Renal pelvis (tissue), 12 donors: Measurements from ENCODE around the gene CIAPIN1. TPM values are rescaled to one million over a fixed set of nuclear protein-coding genes. Genes with fewer than 3 reads are reported as not detected.

ENCODE experiments used
- DNase-seq: peaks from one replicate; pipeline ENCODE4 v3.0.0-alpha.2; 2013
- long read RNA-seq, 16 experiments: transcript quantifications; one replicate each; lab custom pipeline, GENCODE V29; 2026
- polyA plus RNA-seq, 3 donors: library from polyadenylated mRNA; unstranded; fragments of 120-200 nt; gene quantifications; one replicate each; pipeline ENCODE4 v1.2.1, GENCODE V29; 2013; ENCODE audit not compliant: insufficient read length in 3 of 3

Gene CIAPIN1
- polyA plus RNA-seq = 100 to 1,000 TPM in 1 of 3 donors, 10 to 100 TPM in 2; 95.5 to 100 (median 98.5) TPM
- long read RNA-seq, donor 1, transcript CIAPIN1-201 (9 exons, 2,182 nt) = major isoform, 18 of 28 reads
- long read RNA-seq, donor 1, partial matches to known transcripts = 7 of 28 reads
- long read RNA-seq, donor 1, other reads (novel, unspliced or antisense) = 0 of 28 reads
- long read RNA-seq, donor 2, transcript CIAPIN1-201 (9 exons, 2,182 nt) = major isoform, 38 of 298 reads
- long read RNA-seq, donor 2, partial matches to known transcripts = 187 of 298 reads
- long read RNA-seq, donor 2, other reads (novel, unspliced or antisense) = 68 of 298 reads
- long read RNA-seq, donor 3, transcript CIAPIN1-201 (9 exons, 2,182 nt) = major isoform, 19 of 30 reads
- long read RNA-seq, donor 3, partial matches to known transcripts = 6 of 30 reads
- long read RNA-seq, donor 3, other reads (novel, unspliced or antisense) = 0 of 30 reads
- long read RNA-seq, donor 4, transcript CIAPIN1-201 (9 exons, 2,182 nt) = major isoform, 21 of 232 reads
- long read RNA-seq, donor 4, partial matches to known transcripts = 141 of 232 reads
- long read RNA-seq, donor 4, other reads (novel, unspliced or antisense) = 67 of 232 reads
- long read RNA-seq, donor 5, transcript CIAPIN1-201 (9 exons, 2,182 nt) = major isoform, 10 of 16 reads
- long read RNA-seq, donor 5, partial matches to known transcripts = 0 of 16 reads
- long read RNA-seq, donor 5, other reads (novel, unspliced or antisense) = 0 of 16 reads
- long read RNA-seq, donor 6, transcript CIAPIN1-201 (9 exons, 2,182 nt) = major isoform, 21 of 140 reads
- long read RNA-seq, donor 6, partial matches to known transcripts = 55 of 140 reads
- long read RNA-seq, donor 6, other reads (novel, unspliced or antisense) = 57 of 140 reads
- long read RNA-seq, donor 7, transcript CIAPIN1-201 (9 exons, 2,182 nt) = major isoform, 24 of 38 reads
- long read RNA-seq, donor 7, partial matches to known transcripts = 12 of 38 reads
- long read RNA-seq, donor 7, other reads (novel, unspliced or antisense) = 0 of 38 reads
- long read RNA-seq, donor 8, transcript CIAPIN1-201 (9 exons, 2,182 nt) = major isoform, 10 of 13 reads
- long read RNA-seq, donor 8, partial matches to known transcripts = 0 of 13 reads
- long read RNA-seq, donor 8, other reads (novel, unspliced or antisense) = 0 of 13 reads
- long read RNA-seq, donor 9, transcript CIAPIN1-201 (9 exons, 2,182 nt) = major isoform, 26 of 449 reads
- long read RNA-seq, donor 9, partial matches to known transcripts = 351 of 449 reads
- long read RNA-seq, donor 9, other reads (novel, unspliced or antisense) = 64 of 449 reads
- long read RNA-seq, donor 10, transcript CIAPIN1-201 (9 exons, 2,182 nt) = major isoform, 12 of 20 reads
- long read RNA-seq, donor 10, transcript CIAPIN1-209 (9 exons, 2,016 nt) = minor isoform, 5 of 20 reads
- long read RNA-seq, donor 10, partial matches to known transcripts = 0 of 20 reads
- long read RNA-seq, donor 10, other reads (novel, unspliced or antisense) = 0 of 20 reads
- long read RNA-seq, donor 11, transcript CIAPIN1-201 (9 exons, 2,182 nt) = major isoform, 16 of 110 reads
- long read RNA-seq, donor 11, partial matches to known transcripts = 90 of 110 reads
- long read RNA-seq, donor 11, other reads (novel, unspliced or antisense) = 0 of 110 reads
- long read RNA-seq, donor 12, transcript CIAPIN1-201 (9 exons, 2,182 nt) = major isoform, 38 of 59 reads
- long read RNA-seq, donor 12, partial matches to known transcripts = 9 of 59 reads
- long read RNA-seq, donor 12, other reads (novel, unspliced or antisense) = 0 of 59 reads
- long read RNA-seq, donor 13, transcript CIAPIN1-201 (9 exons, 2,182 nt) = major isoform, 8 of 11 reads
- long read RNA-seq, donor 13, partial matches to known transcripts = 0 of 11 reads
- long read RNA-seq, donor 13, other reads (novel, unspliced or antisense) = 0 of 11 reads
- long read RNA-seq, donor 14 = 0 reads
- long read RNA-seq, donor 15 = 0 reads
- long read RNA-seq, donor 16, transcript CIAPIN1-209 (9 exons, 2,016 nt) = minor isoform, 8 of 325 reads
- long read RNA-seq, donor 16, transcript CIAPIN1-201 (9 exons, 2,182 nt) = major isoform, 23 of 325 reads
- long read RNA-seq, donor 16, transcript CIAPIN1-204 (2 exons, 493 nt) = minor isoform, 5 of 325 reads
- long read RNA-seq, donor 16, partial matches to known transcripts = 225 of 325 reads
- long read RNA-seq, donor 16, other reads (novel, unspliced or antisense) = 63 of 325 reads

DNA sequence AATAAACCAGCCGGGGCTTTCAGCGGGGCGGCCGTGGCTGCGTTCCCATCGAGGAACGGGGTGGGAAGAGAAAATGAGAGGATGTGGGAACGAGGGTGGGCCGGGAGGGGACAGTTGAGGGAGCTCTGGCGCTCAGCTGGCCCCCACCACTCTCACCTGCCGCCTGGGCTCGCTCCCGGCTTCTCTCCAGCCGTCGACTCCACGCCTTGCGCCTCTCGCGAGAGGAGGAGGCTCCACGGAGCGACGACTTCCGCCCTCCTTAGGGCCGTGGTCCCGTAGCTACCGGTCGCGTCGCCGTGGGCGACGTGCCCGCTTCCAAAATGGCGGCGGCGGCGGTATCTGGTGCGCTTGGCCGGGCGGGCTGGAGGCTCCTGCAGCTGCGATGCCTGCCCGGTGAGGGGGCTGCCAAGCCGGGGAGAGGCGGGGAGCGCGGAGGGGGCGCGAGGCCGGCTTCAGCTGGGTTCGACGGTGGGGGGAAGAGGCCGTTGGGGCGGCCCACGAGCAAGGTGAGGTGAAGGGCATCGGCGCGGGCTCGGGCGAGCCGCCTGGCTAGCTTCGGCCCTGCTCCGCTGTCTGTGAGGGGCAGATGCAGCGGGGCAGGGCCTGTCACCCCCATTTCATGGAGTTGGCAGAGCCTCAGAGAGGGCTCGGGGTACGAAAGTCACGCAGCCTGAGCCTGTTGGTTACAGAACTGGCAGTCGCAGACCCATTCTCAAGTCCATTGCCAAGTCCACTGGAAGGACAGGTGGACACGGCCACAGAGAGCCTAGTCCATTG lies at the start of gene CIAPIN1, which contains the start of gene COQ9:
TSS of gene CIAPIN1 (minus strand) at position 200 of the 777 bp plus-strand sequence. CDS start 6,457 bp downstream, outside the sequence.
TSS of gene COQ9 (plus strand) at position 294 of the 777 bp plus-strand sequence. CDS start at position 321, 27 bp downstream.
- peak; percentile 94 for DNase-seq

DNA sequence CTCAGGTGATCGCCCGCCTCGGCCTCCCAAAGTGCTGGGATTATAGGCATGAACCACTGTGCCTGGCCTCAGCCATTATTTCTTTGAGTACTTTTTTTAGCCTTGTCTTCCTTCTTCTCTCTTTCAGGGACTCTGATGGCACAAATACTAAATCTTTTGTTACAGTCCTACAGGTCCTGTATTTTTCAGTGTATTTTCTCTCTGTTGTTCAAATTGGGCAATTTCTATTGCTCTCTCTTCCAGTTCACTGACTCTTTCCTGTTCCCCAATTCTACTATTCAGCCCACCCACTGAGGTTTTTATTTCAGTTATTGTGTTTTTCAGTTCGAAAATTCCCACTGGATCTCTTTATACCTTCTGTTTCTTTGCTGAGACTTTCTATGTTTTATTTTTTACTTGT lies 46.6 kb upstream of the CIAPIN1 start:
- DNase-seq = no peak

DNA sequence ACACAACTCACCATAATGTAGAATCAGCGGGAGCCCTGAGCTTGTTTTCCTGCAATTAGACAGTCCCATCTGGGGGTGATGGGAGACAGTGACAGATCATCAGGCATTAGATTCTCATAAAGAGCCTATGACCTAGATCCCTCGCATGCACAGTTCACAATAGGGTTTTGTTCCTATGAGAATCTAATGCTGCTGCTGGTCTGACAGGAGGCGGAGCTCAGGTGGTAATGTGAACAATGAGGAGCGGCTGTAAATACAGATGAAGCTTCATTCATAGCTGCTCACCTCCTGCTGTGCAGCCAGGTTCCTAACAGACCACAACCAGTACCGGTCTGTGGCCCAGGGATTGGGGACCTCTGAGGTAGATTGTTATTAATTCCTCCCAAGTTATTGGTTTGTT lies 42.0 kb upstream of the CIAPIN1 start:
- no peak for DNase-seq

DNA sequence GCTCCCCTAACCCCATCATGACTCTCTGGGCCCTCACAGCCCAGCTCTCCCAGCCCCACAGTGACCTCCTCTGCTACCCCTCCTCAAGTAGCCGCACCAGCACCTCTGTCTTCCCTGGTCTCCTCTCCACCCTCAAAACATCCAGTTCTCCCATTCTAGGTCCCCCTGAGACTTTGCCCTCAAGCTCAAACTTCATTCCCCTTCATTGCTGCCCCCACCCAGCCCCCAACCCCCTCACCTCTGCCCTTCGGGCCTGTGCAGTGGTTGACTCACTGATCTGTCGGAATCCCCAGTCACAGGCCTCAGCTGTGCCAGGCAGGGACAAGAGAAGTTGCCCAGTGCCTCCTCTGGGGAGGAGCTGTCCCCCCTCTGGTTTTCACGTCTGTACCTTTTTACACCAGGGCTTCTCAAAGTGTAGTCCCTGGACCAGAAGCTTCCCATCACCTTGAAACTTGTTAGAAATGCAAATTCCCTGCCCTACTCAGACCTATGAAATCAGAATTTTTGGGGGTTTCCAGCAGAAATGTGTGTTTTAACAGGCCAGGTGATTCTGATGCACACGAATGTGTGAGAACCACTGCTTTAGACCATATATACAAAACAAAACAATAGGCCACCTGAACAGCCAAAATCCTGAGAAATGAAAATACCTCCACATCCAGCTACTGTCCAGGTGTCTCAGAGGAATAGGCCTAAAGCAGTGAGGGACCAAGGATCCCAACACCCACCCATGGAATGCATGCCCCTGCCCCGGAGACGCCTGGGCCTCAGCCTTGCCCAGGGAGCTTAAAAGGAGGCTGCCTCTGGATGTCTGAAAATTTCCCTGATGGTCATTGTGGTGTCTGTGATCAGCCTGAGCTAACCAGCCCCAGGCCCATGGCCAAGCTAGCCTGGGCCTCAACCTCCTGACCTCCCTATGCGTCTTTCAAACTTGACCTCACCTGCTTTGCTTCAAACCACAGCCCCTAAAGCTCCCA lies 40.0 kb upstream of the CIAPIN1 start:
- no peak for DNase-seq

DNA sequence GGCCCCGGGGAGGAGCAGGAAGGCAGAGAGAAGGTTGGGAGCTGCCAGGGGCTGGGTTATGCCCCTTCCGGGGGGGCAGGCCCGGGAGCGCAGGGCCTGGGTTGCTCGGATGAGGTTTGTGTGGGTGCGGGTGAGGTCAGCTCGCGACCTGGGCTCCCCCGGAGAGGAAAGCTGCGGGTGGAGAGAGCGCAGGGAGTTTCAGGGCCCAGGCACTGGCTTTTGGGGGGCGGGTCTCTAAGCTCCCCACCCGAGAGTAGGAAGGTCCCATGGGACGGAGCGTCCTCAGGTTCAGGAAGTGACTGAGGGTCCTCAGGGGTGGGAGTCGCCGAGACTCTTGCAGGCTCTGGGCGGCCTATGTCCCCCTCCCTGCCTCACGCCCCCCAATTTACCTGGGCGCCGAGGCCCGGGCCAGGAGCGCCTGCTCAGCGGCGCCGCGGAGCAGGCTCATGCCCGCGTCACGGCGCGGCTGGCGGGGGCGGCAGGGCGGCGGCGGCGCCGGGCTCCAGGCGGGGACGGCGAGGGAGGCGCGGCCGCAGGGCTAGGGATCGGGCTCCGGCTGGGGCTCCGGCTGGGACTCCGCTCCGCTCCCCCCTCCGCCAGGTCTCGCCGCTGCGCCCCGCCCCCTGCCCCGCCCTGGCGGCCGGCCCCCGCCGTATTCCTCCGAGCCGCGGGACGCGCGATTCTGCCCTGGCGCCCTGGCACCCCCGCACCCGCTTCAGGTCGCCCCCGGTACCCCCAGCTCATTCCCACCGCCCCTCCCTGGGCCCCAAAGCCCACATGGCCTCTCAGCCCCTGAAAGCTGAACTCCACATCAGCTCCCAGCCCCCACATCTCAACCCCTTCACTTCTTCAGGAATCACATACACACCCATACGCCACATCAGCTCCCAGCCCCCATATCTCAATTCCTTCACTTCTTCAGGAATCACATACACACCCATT lies 39.0 kb upstream of the CIAPIN1 start, which contains the start of gene DOK4:
TSS of gene DOK4 (minus strand) at position 578 of the 942 bp plus-strand sequence. CDS start 6,986 bp downstream, outside the sequence.
- DNase-seq = peak; percentile 70

DNA sequence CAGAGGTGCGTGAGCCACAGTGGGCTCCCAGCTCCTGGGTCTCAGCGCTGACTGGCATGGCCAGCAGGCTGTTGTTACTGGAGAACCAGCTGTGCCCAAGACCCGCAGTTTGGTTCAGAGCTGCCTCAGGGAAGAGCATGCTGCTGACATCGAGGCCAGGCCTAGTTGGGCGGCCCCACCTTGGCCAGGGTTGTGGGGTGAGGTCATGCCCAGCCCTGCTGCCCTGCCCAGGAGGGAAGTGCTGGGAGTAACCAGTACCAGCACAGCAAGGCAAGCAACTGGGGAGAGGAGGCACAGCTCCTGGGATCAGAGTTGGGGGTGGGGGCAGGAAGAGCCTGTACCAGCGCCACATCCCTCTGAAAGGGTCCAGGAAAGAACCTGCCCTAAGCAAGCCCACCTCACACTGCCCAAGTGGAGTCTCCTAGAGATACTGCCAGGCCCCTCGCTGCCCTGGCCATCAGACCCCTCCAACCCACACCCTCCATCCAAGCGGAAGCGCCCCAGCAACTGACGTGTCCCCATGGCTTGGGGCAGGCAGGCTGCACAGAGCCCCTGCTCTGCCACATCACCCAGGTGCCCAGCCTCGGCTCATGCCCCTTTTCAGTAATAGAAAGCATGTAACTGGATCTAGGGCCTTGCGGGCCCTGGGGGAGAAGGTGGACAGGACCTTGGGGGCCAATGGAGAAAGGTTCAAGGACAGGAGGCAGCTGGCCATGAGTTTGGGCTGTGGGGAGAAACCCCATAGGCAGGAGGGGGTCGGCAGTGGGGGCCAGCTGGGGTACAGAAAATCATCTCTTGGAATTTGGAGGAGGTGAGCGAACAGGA lies 38.1 kb upstream of the CIAPIN1 start:
- DNase-seq = no peak

DNA sequence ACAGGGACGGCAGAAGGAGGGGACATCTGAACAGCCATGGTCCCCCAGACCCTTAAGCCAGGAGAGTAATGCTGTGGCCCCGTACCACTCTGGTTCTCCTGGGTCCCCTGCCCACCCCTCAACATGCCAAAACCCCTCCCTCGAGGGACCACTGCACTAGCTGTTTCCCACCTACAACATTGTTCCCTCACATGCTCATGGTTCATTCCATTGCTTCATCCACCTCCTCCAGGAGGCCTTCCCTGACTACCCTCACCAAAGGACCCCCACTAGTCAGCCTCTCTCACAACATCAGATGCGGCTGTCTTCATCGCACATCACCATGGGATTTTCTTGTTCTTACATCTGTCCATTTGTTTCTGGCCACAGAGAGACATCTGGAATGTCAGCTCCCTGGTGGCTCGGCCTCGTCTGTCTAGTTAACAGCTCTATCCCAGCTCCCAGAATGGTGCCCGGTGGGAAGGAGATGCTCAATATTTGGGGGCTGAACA lies 37.4 kb upstream of the CIAPIN1 start:
- no peak for DNase-seq

DNA sequence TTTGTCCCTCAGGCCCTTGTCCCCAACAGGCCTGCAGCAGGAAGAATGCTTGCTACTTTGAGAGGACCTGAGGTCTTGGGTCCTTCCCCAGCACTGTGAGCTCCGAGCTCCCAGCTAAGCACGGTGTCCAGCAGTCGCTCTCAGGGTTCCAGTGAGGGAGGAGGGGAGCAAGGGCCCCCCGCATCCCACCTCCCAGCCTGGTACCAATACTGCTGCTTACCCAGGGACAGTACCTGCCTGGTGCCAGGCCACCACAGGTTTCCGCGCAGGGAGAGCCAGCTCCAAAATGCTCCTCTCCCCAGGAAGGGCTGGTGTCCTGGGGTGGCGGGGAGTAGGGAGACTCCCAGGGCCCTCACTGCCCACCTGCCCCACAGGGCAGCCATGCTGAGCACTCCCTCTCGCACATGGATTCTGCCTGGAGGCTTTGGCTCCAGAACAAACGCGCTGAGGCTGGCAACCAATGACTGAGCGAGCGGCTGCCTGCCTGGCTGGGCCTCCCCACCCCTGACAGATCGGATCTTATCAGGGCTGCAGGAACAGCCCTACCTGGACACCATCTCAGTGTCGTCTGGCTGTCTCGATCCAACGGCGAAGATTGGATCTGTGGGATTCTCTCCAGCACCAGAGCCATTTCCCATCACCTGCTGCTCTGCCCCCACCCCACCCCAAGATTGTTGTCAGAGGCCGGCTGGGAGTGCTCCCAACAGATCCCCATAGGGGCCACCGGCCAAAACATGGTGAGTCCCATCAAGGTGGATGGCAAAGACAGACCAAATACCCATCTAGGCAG lies 36.7 kb upstream of the CIAPIN1 start:
- no peak for DNase-seq

DNA sequence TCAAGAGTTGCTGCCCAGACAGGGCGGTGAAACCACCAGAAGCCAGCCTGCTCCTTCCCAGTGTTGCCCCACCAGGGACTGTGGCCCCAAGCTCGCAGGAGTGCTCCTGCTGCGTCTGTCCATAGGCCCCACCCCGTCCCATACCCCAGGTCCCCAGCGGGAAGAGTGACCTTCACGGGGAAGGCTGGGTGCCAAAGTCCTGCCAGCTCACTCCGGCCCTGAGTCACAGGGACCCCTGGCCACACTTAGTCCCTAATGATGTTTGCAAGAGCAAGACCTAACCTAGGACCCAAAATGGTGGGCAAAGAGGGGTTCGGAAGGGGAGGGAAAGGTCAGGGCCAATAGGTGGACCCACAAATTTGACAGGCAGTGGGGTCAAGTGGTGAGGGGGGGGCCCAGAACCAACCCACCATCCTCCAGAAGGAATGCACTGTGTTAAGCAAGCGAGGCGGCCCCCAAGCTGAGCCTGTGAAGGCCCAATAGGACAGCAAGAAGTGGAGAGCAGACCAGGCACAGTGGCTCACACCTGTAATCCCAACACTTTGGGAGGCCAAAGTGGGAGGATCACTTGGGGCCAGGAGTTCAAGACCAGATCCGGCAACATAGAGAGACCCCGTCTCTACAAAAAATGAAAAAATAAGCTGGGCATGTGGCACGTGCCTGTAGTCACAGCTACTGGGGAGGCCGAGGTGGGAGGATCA lies 35.8 kb upstream of the CIAPIN1 start:
- DNase-seq = no peak

DNA sequence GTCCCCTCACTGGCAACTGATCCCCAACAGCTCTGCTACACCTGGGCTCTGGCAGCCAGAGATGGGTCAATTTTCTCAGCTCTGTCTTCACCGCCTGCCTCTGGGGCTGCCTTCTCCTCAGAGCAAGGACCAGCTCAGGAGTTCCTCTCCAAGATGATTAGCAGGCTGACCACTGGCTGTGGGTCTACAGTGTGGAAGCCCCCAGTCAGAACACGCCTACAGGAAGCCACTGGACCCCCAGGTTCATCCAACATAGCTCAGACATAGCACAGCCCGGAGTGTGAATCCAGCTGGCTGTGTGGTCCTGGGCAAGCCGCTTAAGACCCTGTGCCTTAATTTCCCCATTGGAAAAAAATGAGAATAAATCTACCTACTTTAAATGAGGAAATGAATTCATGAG lies 34.2 kb upstream of the CIAPIN1 start:
- no peak for DNase-seq

DNA sequence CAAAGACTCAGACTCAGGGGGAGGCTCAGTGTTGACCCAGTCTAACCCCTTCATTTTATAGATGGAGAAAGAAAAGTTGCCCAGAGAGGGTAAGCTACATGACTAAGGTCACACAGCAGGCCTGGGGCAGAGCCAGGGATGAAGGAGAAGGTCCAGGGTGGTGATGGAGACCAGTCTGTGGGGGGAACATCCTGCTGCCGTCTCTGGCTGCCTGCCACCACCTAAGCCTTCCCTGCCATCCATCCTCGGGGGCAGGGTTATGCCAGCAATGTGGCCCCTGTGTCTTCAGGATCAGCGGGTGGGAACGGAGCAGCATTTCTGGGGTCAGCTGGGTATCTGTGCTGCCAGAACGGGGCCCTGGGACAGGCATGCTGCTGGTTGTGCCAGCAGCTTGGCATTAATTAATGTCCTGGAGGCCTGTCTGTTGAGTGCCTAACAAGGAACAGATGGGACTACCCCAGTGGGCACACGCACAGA lies 33.6 kb upstream of the CIAPIN1 start:
- no peak for DNase-seq

DNA sequence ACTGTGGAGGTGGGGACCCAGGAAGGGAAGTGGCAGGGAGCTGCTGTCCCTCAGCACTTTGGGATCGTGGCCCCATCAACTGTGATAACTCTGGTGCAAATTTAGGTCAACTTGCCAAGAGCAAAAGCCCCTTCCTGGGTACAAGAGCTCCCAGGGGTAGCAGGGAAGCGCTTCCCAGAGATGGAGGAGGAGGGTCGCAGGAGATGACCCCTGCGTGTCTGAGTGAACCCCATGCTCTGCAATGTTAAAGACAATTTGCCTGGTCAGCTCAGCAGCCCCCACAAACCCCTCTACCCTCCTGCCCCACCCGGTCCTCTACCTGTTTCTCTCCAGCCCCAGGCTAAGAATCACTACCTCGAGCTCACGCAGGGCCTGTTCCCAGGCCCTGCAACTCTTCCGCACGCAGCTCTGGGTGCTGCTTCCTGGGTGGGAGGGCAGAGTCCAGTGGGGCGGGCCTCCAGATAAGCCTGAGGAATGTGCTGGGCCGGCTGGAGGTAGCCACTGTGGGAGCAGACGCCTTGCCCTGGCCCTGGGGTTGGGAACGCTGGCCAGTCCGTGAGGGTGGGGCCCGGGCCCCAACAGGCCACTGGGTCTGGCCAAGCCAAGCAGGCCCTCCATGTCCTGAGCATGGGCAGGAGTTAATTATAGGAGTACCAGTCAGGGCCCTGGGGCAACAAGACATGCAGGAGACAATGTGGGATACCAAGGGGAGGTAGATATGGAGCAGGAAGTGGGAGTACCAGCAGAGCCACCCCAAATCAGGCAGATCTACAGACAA lies 33.0 kb upstream of the CIAPIN1 start:
- no peak for DNase-seq
